Liver (tissue), 3 donors: ENCODE measurements around the gene ANKRD1.

Experiments used
- ATF3 ChIP-seq: IDR thresholded peaks from 2 replicates; pipeline ENCODE4 v1.6.1; 2016; ENCODE audit warnings: antibody characterized with exemption
- EGR1 ChIP-seq, 2 donors: IDR thresholded peaks; 2 replicates each; pipeline ENCODE4 v1.6.1; 2016 to 2018; ENCODE audit warnings: antibody characterized with exemption in 2 of 2, low read depth in 2 of 2
- JUND ChIP-seq, 2 donors: IDR thresholded peaks; 2 replicates each; pipeline ENCODE4 v1.6.1; 2016; ENCODE audit warnings: antibody characterized with exemption in 2 of 2
- MAX ChIP-seq: IDR thresholded peaks from 2 replicates; pipeline ENCODE4 v1.6.1; 2016; ENCODE audit warnings: antibody characterized with exemption
- RAD21 ChIP-seq, 2 donors: IDR thresholded peaks; 2 replicates each; pipeline ENCODE4 v1.6.1; 2016; ENCODE audit warnings: antibody characterized with exemption in 2 of 2, mild to moderate bottlenecking in 2 of 2
- SP1 ChIP-seq: IDR thresholded peaks from 2 replicates; pipeline ENCODE4 v1.6.1; 2018; ENCODE audit warnings: antibody characterized with exemption, mild to moderate bottlenecking
- TAF1 ChIP-seq: conservative IDR thresholded peaks from 2 replicates; pipeline ENCODE4 v1.6.1; 2016; ENCODE audit warnings: antibody characterized with exemption, mild to moderate bottlenecking
- TF ChIP-seq, protein P1 (sequence below): fragments of 150-350 bp; IDR thresholded peaks from 2 replicates; pipeline ENCODE4 v1.5.1; 2017; ENCODE audit warnings: improper control_type of control experiment, low read depth, low read length; ENCODE audit not compliant: missing input control
- donor health status: healthy.
- donor health status: healthy.

- TF ChIP-seq, protein P1, sequence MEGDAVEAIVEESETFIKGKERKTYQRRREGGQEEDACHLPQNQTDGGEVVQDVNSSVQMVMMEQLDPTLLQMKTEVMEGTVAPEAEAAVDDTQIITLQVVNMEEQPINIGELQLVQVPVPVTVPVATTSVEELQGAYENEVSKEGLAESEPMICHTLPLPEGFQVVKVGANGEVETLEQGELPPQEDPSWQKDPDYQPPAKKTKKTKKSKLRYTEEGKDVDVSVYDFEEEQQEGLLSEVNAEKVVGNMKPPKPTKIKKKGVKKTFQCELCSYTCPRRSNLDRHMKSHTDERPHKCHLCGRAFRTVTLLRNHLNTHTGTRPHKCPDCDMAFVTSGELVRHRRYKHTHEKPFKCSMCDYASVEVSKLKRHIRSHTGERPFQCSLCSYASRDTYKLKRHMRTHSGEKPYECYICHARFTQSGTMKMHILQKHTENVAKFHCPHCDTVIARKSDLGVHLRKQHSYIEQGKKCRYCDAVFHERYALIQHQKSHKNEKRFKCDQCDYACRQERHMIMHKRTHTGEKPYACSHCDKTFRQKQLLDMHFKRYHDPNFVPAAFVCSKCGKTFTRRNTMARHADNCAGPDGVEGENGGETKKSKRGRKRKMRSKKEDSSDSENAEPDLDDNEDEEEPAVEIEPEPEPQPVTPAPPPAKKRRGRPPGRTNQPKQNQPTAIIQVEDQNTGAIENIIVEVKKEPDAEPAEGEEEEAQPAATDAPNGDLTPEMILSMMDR, result no peak
- no peak for TF ChIP-seq EGR1 (IDR thresholded peaks at IDR 0.05; ENCODE audit: low read depth in 2 of 2)
- no peak for TF ChIP-seq SP1
- no peak for TF ChIP-seq ATF3
- no peak for TF ChIP-seq RAD21 (IDR thresholded peaks at IDR 0.05)
- no peak for TF ChIP-seq MAX
- no peak for TF ChIP-seq JUND (IDR thresholded peaks at IDR 0.05)
- TF ChIP-seq TAF1, result no peak
Measured at GRCh38 chr10:90967865-90968264, 47.0 kb upstream of the ANKRD1 start.
